ENCODE results near the gene CNNM3.
"Not testable (repeated sequence)": the region's sequence is repeated elsewhere in the genome, so short reads cannot be mapped to it uniquely, and the experiment has no call there.

Gene CNNM3

DNA sequence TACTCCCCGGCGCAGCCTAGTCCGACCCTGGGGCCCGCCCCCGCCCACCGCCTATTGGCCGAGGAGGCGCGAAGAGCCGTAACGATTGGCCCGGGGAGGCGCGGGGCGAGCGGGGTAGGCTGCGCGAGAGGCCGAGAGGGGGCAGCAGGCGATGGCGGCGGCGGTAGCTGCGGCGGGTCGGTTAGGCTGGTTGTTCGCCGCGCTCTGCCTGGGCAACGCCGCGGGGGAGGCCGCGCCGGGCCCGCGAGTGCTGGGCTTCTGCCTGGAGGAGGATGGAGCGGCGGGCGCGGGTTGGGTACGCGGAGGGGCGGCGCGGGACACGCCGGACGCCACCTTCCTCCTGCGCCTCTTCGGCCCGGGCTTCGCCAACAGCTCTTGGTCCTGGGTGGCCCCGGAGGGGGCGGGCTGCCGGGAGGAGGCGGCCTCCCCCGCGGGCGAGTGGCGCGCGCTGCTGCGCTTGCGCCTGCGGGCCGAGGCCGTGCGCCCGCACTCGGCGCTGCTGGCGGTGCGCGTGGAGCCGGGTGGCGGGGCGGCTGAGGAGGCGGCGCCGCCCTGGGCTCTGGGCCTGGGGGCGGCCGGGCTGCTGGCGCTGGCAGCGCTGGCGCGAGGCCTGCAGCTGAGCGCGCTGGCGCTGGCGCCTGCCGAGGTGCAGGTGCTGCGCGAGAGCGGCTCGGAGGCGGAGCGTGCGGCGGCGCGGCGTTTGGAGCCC, at the start of gene CNNM3:
CNNM3 (plus strand) TSS at position 142 of the 709 bp plus-strand sequence; CDS start at position 152, 10 bp downstream.
- peak; percentile 95 for DNase-seq (ENCODE audit: low spot score)

- DNase-seq (ENCODE audit: low spot score), result no peak
Measured at GRCh38 chr2:96767135-96767871, 48.8 kb upstream of the CNNM3 start.

DNA sequence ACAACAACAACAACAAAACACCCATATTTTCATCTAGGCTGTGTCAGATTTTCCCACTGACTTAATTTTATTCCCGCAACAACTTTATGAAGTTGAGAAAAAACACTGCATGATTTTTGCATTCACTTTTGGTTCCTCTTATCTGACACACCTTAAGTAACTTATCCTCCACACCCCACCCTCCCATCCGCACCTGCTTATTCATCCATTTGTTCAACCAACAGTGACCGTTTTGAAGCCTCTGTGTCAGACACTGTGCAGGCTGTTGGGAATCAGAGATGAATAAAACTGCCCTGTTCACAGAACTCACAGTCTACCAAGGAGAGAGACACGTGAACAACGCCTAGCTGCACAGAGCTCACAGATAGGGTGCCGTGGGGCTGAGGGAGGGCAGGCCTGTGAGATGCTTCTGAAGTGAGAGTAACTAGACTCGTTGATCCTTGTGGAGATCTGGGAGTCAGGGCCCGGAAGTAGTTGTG, 47.9 kb upstream of the CNNM3 start:
- no peak for DNase-seq (ENCODE audit: low spot score)

DNA sequence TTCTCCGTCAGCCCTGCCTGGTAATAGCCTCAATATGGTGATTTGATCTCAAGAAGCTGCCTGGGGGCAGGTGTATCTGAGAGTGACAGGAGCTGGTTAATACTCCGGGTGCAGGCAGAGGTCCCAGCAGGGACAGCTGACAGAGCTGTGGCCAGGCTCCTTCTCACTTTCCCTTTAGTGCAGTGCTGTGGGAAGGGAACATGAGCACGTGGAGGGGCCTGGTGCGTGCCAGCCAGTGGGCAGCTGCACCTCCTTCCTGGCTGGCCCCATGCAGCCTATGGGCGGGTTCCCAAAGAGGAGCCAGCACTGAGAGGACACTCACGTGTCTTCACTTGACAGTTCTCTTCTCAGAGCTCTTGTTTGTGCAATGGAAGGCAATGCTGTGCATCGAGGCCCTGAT, 46.3 kb upstream of the CNNM3 start:
- DNase-seq (ENCODE audit: low spot score), result no peak

GRCh38 chr2:96770442-96771202, 45.4 kb upstream of the CNNM3 start:
- DNase-seq (ENCODE audit: low spot score), result no peak

DNA sequence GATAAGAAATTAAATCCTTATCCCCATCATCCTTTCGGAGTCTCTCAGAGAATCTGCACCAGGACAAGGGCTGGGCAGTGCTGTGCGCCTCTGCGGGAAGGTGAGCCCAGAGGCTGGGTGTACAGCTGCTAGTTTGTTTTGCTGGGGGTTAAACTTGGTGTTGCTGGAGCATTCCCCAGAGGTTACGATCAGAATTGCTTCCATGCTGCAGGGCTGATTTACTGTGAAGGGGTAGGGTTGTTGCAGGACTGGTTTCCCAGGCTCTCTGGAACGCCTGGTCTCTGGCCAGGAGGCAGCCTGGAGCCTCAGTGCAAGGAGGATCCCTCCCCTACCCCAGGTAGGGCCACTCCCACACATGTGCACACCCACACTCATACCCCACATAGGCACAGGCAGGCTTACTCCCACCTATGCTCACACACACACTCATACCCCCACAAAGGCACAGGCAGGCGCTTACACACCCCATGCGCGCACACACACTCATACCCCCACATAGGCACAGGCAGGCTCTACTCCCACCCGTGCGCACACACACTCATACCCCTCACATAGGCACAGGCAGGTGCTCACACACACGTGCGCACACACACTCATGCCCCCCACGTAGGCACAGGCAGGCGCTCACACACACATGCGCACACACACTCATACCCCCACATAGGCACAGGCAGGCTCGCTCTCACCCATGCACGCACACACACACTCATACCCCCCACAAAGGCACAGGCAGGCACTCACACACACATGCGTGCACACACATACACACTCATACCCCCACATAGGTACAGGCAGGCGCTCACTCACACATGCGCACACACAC, 44.1 kb upstream of the CNNM3 start:
- no peak for DNase-seq (ENCODE audit: low spot score)

- DNase-seq (ENCODE audit: low spot score), result no peak
Measured at GRCh38 chr2:96772903-96773671, 43.0 kb upstream of the CNNM3 start.

DNA sequence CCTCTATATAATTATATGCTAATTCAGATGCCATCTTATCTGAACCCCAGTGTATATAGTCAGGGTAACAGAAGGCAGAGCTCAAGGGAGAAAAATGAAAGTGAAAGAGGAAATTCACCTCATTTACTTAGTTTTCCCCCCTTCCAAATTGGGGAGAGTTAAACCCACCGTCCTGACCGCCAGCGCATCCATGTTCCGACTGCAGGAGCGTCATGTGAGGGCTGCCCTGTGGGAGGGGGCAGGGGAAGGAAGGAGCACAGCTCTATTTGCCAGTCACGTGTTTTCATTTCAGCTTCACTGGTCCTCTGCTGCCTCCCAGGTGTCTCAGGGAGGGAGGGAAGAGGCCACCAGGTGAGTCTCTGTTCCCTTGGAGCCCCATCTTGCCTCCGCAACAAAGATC, 42.1 kb upstream of the CNNM3 start:
- peak; percentile 59 for DNase-seq (ENCODE audit: low spot score)

- no peak for DNase-seq (ENCODE audit: low spot score)
Measured at GRCh38 chr2:96775160-96775559, 40.9 kb upstream of the CNNM3 start.

DNA sequence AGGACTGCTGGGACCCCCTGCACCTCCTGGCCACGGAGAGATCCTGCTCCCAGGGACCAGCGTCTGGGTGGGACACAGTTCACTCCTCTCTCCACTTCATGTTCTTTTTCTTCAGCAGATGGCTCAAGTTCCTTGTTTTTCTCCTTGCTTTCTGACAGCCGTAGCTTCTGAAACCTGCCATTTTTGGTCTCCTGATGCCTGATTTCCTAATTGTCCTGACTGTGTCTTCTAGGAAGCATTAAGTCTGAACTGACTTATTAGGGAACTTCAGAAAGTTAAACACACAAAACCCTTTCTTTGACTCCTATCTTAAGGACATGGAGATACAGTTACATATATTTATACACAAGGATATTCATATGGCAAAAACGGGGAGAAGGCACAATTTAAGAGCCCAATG, 32.7 kb upstream of the CNNM3 start:
- DNase-seq (ENCODE audit: low spot score), result no peak

DNA sequence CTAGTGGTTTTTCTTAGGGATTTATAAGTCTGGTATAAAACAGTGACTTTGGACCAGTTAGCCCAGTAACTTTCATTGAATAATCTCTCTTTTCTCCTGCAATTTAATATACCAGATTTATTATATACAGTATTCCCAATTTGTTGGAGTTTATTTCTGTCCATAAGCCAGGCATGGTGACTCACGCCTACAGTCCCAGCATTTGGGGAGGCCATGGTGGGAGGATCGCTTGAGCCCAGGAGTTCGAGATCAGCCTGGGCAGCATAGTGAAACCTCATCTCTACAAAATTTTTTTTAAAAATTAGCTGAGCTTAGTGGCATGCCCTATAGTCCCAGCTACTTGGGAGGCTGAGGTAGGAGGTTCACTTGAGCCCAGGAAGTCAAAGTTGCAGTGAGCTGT, 28.7 kb upstream of the CNNM3 start:
- DNase-seq (ENCODE audit: low spot score), result no peak

GRCh38 chr2:96788442-96789244, 27.4 kb upstream of the CNNM3 start:
- DNase-seq (ENCODE audit: low spot score), result no peak

- DNase-seq (ENCODE audit: low spot score), result no peak
Measured at GRCh38 chr2:96789245-96789617, 26.8 kb upstream of the CNNM3 start.

DNA sequence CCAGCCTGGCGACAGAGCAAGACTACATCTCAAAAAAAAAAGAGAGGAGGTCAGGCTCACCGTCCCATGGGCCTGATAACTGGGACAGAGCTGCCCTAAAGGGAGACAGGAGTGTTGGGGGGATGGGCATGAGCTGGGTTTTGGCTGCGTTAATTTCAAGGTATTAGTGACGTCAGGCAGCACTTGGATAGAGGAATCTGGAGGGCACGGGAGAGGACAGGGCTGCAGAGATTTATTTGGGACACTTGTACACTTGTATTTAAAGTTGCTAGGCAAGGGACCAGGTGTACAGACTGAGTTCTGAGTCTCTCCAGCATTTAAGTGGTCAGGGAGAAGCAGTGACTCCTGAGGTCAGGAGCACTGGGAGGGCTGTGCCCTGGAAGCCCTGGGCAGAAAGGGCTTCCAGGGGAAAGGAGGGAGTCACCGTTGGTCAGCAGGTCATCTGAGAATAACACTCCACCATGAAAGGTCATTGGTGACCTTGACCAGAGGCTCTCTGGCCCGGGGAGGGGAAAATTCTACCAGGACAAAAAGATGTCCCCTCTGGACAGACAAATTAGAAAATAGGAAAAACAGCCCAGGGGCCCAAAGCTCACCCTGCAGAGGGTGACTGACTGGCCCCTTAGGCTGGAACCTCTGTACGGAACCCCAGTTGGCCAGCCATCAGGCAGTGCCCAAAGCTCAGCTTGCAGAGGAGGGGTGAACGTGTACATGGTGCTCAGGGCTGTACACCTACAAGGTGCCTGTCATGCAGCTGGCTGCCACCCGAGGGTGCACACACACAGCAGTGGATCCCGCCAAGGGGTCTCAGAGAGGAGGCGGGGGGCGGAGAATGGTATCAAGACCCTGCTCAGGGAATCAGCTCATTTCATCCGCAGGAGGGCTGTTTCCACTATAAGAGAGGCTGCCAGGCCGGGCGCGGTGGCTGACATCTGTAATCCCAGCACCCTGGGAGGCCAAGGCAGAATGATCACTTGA, 23.0 kb upstream of the CNNM3 start:
- DNase-seq (ENCODE audit: low spot score), result no peak

DNA sequence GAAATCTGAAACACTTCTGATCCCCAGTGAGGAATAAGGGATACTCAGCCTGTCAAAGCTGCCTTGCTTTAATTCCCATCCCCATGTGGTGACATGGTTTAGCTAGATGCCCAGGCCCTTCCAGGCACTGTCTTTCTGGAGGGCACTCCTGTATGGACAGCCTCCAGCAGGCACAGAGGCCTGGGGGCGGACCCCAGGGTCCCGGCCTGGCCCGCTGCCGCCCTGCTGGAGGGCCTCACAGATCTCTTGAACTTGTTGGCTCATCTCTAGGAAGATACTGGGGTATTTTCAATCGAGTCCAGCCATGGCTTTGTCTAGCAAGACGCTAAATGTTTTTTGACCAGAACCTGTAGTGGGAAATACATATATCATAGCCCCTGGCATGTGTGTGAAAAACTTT, 21.0 kb upstream of the CNNM3 start:
- DNase-seq (ENCODE audit: low spot score), result no peak

- not testable (repeated sequence) for DNase-seq (ENCODE audit: low spot score)
Measured at GRCh38 chr2:96796497-96796896, 19.6 kb upstream of the CNNM3 start.

DNA sequence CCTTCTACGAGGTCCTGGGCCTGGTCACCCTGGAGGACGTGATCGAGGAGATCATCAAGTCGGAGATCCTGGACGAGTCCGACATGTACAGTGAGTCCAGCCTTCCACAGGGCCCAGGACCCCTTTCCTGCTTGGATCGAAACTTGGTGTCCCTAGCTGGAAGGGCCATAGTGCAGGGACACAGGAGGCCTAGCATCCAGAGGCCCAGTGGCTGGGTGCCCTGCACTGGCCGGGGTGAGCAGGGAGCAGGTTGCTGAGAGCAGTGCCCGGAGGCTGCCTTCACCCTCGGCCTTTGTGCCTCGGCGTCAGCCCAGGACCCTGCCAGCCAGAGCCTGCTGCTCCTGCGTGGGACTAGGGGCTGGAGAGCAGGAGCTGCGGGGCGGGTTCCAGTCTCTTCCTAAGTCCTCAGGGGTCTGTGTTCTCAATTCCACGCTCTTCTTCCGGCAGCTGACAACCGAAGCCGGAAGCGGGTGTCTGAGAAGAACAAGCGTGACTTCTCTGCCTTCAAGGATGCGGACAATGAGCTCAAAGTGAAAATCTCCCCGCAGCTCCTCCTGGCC, 18.9 kb upstream of the CNNM3 start:
- no peak for DNase-seq (ENCODE audit: low spot score)

GRCh38 chr2:96798733-96799622, 17.1 kb upstream of the CNNM3 start:
- no peak for DNase-seq (ENCODE audit: low spot score)
